Brain pericyte (primary cell): Measurements from ENCODE around the gene SLC7A14.
A peak's percentile ranks its signal among the peaks of the same experiment; 100 is the strongest.

Source experiments
- DNase-seq: peaks from one replicate; pipeline ENCODE4 v3.0.0-alpha.2; 2012; ENCODE audit warnings: low read depth, low spot score

The SLC7A14 gene

DNA sequence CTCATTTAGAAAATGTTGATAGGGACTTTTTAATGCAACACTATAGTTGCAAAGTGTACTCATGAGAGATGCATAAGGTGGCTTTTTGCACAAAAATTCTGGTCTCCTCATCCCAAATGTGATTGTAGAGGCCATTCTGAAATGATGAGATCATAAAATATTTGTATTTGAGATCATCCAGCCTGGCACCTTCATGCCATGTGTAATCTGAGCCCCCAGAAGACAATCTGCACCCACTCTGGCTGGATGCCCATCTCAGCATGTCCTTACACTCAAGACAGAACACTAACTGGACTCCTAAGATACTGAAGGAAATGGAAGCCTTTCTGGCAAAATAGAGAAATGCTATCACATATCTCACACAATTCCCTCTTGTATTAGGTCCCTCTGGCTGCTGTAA is 49.2 kb downstream of the SLC7A14 start:
- DNase-seq = no peak

- DNase-seq = no peak
Observed at GRCh38 chr3:170534227-170534626, 51.6 kb downstream of the SLC7A14 start.

DNA sequence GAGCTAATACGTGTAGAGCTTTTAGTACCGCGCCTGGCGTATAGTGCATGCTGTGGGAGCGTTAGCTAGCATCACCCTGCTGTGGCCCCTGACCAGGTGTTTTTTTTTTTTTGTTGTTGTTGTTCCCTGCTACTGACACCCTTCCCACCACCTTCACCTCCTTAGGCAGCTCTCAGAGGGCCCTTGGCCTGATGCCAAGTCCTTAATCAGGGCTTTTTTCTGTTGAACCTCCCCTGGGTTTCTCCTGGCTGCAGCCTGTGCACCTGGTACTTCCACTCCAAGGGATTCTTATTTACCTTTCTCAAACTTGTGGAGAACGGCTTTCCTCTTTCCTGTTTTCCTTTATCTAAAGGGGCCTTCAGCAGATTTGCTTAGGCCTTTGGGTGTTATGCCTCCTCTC is 53.3 kb downstream of the SLC7A14 start:
- DNase-seq = no peak

GRCh38 chr3:170531657-170532335 is 54.1 kb downstream of the SLC7A14 start:
- DNase-seq = no peak

GRCh38 chr3:170531054-170531453 is 54.8 kb downstream of the SLC7A14 start:
- DNase-seq = no peak

DNA sequence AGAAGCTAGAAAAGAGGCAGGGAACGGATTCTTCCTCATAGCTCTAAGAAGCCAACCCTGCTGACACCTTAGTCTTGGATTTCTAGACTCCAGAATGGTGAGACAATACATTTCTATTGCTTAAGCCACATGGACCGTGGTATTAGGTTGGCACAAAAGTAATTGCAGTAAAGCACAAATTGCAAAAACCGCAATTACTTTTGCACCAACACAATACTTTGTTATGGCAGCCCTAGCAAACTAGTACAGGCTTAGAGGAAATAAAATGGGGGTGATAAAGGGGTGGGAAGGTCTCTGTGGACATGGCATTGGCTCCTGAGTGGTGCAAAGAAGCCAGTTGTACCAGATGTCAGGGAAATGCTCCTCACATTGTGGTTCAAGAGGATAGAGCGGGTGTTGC is 56.0 kb downstream of the SLC7A14 start:
- DNase-seq = no peak

- DNase-seq = no peak
Observed at GRCh38 chr3:170529346-170529745, 56.5 kb downstream of the SLC7A14 start.

DNA sequence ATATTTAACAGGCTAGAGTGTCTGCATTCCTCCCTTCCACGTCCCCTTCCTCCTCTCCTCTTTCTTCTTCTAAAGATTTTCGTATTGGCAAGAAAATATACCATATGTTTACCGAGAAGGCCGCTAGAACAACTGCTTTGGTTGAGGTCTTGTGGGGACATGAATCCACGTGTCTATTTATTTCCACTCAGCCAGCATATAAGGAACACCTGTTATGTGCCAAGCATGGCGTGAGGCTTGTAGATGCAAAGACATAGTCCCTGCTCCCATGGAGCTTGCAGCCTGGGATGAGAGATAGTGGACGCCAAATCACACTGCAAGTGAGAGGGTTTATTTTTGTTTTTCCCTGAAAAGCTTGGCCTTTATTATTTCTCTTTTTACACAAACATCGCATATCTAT is 57.1 kb downstream of the SLC7A14 start:
- DNase-seq = no peak

DNA sequence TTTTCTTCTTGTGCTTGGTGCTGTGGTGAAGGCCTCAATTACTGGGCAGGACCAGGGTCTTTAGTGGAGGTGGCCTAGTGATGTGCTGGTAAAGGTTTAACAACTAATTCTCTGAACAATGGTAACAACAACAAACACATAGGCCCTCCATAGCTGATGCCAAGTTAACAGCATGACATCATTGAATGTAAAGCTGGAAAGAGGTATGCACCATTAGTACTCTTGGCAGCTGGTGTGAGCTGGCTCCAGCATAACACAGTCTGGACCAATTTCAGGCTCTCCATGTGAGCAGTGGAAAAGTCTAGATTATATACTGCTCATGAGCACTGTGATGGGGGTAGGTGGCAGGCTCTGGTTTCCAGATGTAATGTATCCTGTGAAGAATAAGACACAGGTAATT is 61.8 kb downstream of the SLC7A14 start:
- no peak for DNase-seq

DNA sequence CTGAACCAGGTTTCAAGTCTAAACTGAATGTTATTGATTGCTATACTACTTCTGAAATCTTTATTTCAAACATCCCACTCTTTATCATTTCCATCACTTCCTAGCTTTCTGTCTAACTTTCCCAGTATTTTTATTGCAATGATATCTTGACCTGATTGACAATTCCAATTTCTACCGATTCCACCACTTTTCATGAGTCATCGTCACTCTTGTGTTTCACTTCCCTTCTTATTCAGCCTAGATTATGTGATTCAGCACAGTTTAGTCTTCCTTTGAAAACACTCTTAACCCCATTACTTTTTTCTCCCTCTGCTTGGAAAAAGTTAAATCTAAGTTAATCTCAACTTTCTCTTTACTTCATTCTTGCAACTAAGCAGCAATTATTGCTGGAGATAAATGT is 62.6 kb downstream of the SLC7A14 start:
- DNase-seq = no peak

DNA sequence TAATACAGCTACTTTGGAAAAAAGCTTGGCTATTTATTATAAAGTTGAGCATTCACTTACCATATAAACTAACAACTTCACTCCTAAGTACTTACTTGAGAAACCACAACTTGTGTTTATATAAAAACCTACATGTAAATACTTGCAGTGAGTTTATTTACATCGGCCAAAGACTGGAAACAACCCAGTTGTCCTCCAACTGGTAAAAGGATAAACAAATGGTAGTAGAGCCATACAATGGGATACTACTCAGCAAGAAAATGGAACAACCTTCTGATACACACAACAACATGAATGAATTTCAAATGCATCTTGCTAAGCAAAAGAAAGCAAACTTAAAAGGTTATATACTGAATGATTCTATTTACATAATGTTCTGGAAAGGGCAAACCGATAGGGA is 63.7 kb downstream of the SLC7A14 start:
- DNase-seq = no peak

DNA sequence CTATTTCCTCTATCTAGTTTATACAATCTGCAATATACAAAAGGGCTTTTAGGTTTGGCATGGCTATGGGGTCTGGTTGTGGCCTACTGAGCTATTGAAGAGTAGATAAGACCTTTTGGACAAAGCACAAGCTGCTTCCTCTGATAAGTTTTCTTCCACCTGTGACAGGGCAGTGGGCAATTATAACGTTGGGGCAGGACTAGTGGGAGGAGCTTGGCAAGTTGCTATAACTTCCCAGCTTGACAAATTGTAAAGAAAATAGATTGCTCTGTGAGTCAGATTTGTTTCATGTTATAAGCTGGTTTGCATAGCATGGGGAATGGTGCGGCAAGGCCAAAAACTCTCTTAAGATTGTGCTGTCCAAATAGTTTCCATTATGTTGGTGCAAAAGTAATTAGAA is 64.9 kb downstream of the SLC7A14 start:
- no peak for DNase-seq

DNA sequence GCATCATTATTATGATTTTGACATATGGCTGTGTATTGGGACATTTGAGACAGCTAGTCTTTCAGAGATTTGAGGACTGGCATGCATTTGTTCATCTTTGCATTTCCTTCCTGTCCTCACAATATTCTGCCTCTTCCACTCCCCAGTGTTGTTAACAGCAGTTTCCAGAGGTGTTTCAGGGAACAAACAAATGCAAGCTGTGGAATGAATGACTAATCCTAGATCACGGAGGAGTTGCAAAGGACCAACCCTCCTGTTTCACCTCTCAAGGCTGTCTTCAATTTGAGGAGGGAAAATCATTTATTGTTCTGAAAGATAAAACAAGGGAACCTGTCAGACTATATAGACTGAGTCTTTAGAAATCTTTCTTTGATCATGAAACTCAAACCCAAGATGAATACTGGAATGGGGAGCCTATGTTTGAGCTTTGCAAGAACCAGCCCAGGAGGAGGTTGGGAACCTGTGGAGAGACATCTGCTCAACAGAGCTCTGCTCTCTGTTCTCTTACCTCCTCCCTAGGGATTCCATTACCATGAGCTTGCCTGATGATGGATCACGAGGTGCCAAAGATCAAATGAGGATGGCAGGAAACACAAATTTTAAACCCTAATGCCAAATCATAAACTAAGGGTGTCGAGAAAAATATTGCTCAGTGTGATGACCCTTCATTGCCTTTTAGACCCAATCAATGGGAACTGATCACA is 68.5 kb downstream of the SLC7A14 start:
- no peak for DNase-seq

GRCh38 chr3:170513642-170514041 is 72.2 kb downstream of the SLC7A14 start:
- no peak for DNase-seq

DNA sequence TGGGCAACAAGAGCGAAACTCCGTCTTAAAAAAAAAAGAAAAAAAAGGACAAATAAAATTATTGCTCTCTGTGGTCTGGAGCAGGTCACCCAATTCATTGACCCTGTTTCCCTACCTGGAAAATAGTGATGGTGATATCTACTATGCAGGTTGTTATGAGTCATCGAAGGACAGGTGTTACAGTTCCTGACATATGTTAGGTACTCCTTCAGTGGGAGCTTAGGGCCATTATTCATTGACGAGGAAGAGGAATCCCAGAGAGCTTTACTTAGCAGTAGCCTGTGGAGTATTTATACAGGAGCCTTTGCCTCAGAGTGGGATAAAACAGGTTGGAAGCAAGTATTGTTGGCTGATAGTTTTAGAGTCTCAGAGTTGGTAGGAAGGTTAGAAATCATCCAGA is 74.5 kb downstream of the SLC7A14 start:
- DNase-seq = no peak

- no peak for DNase-seq
Observed at GRCh38 chr3:170508839-170509238, 77.0 kb downstream of the SLC7A14 start.

GRCh38 chr3:170508291-170508690 is 77.6 kb downstream of the SLC7A14 start:
- DNase-seq = no peak

GRCh38 chr3:170507063-170507462 is 78.8 kb downstream of the SLC7A14 start:
- DNase-seq = no peak

DNA sequence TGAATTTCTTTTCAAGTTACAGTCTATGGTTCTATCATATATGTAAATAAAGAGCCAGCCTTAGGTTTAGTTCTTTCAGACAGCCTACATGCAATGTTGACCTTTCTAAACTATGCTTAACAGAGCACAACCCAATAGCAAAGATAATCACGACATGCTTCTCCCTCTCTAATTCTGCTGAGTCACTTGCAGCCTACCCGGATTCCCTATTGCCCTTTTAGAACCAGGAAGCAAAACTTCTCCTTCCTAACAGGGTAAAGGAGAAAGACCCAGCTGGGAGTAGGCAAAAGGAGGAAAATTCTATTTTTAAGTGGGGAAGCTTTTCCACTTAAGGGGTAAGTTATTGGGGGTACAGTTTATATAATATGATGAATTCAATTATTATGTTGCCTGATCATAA is 79.3 kb downstream of the SLC7A14 start:
- no peak for DNase-seq

DNA sequence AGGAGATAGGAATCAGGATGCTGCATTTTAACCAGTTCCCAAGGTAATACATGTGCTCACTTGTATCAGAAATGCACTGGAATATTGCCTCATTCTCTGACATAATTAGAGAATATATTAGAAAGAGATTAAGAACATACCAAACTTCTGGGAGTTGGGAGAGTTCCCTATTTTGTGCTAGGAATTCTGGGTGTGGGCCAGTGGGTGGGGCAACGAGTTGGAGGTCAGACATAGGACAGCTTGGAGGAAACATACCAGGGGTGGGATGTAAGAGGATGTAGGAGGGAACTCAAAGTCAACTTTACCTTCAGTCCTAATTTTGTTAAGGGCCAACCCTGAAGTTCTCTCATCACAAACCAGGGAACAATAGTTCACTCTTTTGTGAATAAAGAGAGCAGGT is 83.6 kb downstream of the SLC7A14 start:
- DNase-seq = no peak

GRCh38 chr3:170500995-170501394 is 84.9 kb downstream of the SLC7A14 start:
- no peak for DNase-seq

- DNase-seq = no peak
Observed at GRCh38 chr3:170500462-170500861, 85.4 kb downstream of the SLC7A14 start.

DNA sequence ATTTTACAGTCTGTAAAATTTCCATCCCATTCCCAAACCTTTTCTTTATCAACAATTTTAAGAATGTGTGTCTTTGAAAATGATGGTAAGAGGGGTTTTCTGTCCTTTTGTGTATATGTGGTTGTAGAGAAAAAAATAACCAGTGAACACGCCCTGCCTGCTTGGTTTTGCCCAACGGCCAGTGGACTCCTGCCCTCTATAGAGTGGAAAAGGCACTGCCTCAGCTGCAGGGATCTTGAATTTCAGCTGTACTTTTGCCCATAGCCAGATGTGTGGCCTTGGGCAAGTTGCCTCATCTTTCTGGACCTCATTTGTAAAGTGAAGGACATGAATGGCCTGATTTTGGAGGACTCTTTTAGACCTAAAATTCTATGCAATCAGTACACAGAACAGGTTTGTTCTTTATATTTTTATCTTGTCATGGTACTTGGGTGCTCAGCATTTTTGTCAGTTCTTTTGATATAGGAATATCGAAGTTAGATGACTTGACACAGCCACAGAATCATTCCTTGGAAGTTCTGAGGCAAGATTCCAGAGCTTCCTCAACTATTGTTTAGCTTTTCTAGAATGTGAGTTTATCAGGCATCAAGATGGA is 86.2 kb downstream of the SLC7A14 start:
- DNase-seq = peak; percentile 39
